Calu3 (cell line): Measurements from ENCODE around the gene CLEC11A. TPM values are rescaled to one million over a fixed set of nuclear protein-coding genes. Genes with fewer than 3 reads are reported as not detected.

ENCODE experiments used
- BruUV-seq: library from RNA; stranded (reverse); fragments of 400-500 nt; replicated peaks from 2 replicates; lab custom pipeline; 2021; lab: Mats Ljungman, UMichigan
- CTCF ChIA-PET: fragments of 300-600 bp; sonication (Branson Sonifier 250); formaldehyde crosslinking; loops from one replicate; lab custom pipeline; 2022; ENCODE audit warnings: antibody characterized with exemption; lab: Charles Lee
- DNase-seq: peaks from one replicate; pipeline ENCODE4 v3.0.0; 2022
- H3K27ac Mint-ChIP-seq: one replicate; pipeline ENCODE4 v1.8.0; 2022; ENCODE audit warnings: mixed read lengths; ENCODE audit not compliant: unreplicated experiment
- H3K27me3 Mint-ChIP-seq: one replicate; pipeline ENCODE4 v1.8.0; 2022; ENCODE audit warnings: mixed read lengths; ENCODE audit not compliant: unreplicated experiment
- H3K36me3 Mint-ChIP-seq: one replicate; pipeline ENCODE4 v1.8.0; 2022; ENCODE audit warnings: mild to moderate bottlenecking, moderate library complexity, mixed read lengths; ENCODE audit not compliant: insufficient read depth, unreplicated experiment
- H3K4me1 Mint-ChIP-seq: one replicate; pipeline ENCODE4 v1.8.0; 2022; ENCODE audit warnings: mild to moderate bottlenecking, low read depth, mixed read lengths; ENCODE audit not compliant: unreplicated experiment
- H3K4me3 Mint-ChIP-seq: one replicate; pipeline ENCODE4 v1.8.0; 2022; ENCODE audit warnings: mild to moderate bottlenecking, low read depth, moderate library complexity, mixed read lengths; ENCODE audit not compliant: unreplicated experiment
- H3K9me3 Mint-ChIP-seq: one replicate; pipeline ENCODE4 v1.8.0; 2022; ENCODE audit warnings: low read depth, mixed read lengths; ENCODE audit not compliant: unreplicated experiment
- CTCF ChIP-seq: fragments of 200-600 bp; IDR thresholded peaks from one replicate; pipeline ENCODE4 v1.8.0; 2022; ENCODE audit warnings: antibody characterized with exemption; ENCODE audit not compliant: unreplicated experiment
- intact Hi-C: fragments of 100-400 bp; cut with micrococcal nuclease; formaldehyde crosslinking; loops from one replicate; pipeline ENCODE4 v1.10.0; 2022; ENCODE audit not compliant: unreplicated experiment
- total RNA-seq: library from RNA; stranded (reverse); gene quantifications from 2 replicates; pipeline ENCODE4 v1.2.3, GENCODE V29; 2022

CLEC11A gene
- total RNA-seq, 1 experiment from 2014 or later, result 2.4 TPM

- Mint-ChIP-seq H3K4me1 (no peaks in the 10 kb centered on the region), H3K27ac (no peak overlapping the region), H3K36me3 (no peaks in the 10 kb centered on the region), H3K9me3 (no peaks in the 10 kb centered on the region), H3K27me3 (peaks cover 100% of the 10 kb centered on the region), H3K4me3 (no peak overlapping the region)
- TF ChIP-seq CTCF, result no peak
- CTCF ChIA-PET, result no interaction called here
- intact Hi-C loops, result no loop called here
- no peak for DNase-seq
- BruUV-seq, result no TSS peak
These were observed 11.4 kb upstream of the CLEC11A start for GRCh38 chr19:50711805-50712204.

- DNase-seq, result no peak
- BruUV-seq, result no TSS peak
- no peaks in the 10 kb centered on the region for H3K36me3 Mint-ChIP-seq
- H3K4me1 Mint-ChIP-seq, result no peaks in the 10 kb centered on the region
- no peak for TF ChIP-seq CTCF
- CTCF ChIA-PET, result interaction anchor here (1.8 kb wide), 1 partner anchor 12 kb away, joined by 8 read pairs; no protein-coding TSS in a partner anchor
- H3K9me3 Mint-ChIP-seq, result no peaks in the 10 kb centered on the region
- peaks cover 100% of the 10 kb centered on the region for H3K27me3 Mint-ChIP-seq
- intact Hi-C loops, result no loop called here
- H3K27ac Mint-ChIP-seq, result no peak overlapping the region
- no peak overlapping the region for H3K4me3 Mint-ChIP-seq
These were observed 10.3 kb upstream of the CLEC11A start for GRCh38 chr19:50712833-50713232.

GRCh38 chr19:50713556-50714236 is 9.5 kb upstream of the CLEC11A start:
- H3K27me3 Mint-ChIP-seq, result peaks cover 100% of the 10 kb centered on the region

GRCh38 chr19:50716178-50717025 is 6.8 kb upstream of the CLEC11A start:
- no peak overlapping the region for H3K27ac Mint-ChIP-seq
- H3K4me1 Mint-ChIP-seq, result no peaks in the 10 kb centered on the region
- H3K9me3 Mint-ChIP-seq, result no peaks in the 10 kb centered on the region
- H3K36me3 Mint-ChIP-seq, result peaks cover 5% of the 10 kb centered on the region
- CTCF ChIA-PET, result no interaction called here
- H3K27me3 Mint-ChIP-seq, result peaks cover 100% of the 10 kb centered on the region
- DNase-seq, result no peak
- intact Hi-C loops, result no loop called here
- no peak overlapping the region for H3K4me3 Mint-ChIP-seq
- no peak for TF ChIP-seq CTCF
- BruUV-seq, result no TSS peak

More at GRCh38 chr19:50713556-50714236, 9.5 kb upstream of the CLEC11A start:
- TF ChIP-seq CTCF, result no peak
- intact Hi-C loops, result no loop called here
- Mint-ChIP-seq H3K9me3 (no peaks in the 10 kb centered on the region), H3K36me3 (no peaks in the 10 kb centered on the region), H3K4me3 (no peak overlapping the region), H3K27ac (no peak overlapping the region), H3K4me1 (no peaks in the 10 kb centered on the region)
- no peak for DNase-seq
- BruUV-seq, result no TSS peak
- CTCF ChIA-PET, result interaction anchor here (1.8 kb wide), 1 partner anchor 11 kb away, joined by 8 read pairs; no protein-coding TSS in a partner anchor
